Measurements from ENCODE around the gene ERI3.
"Not testable (repeated sequence)": the region's sequence is repeated elsewhere in the genome, so short reads cannot be mapped to it uniquely, and the experiment has no call there.

The ERI3 gene

GRCh38 chr1:44235808-44236207 is 119.2 kb downstream of the ERI3 start:
- no peak for DNase-seq (ENCODE audit: low read depth)

- no peak for DNase-seq (ENCODE audit: low read depth)
Observed at GRCh38 chr1:44233593-44233992, 121.5 kb downstream of the ERI3 start.

GRCh38 chr1:44230796-44231195 is 124.3 kb downstream of the ERI3 start:
- DNase-seq (ENCODE audit: low read depth), result no peak

DNA sequence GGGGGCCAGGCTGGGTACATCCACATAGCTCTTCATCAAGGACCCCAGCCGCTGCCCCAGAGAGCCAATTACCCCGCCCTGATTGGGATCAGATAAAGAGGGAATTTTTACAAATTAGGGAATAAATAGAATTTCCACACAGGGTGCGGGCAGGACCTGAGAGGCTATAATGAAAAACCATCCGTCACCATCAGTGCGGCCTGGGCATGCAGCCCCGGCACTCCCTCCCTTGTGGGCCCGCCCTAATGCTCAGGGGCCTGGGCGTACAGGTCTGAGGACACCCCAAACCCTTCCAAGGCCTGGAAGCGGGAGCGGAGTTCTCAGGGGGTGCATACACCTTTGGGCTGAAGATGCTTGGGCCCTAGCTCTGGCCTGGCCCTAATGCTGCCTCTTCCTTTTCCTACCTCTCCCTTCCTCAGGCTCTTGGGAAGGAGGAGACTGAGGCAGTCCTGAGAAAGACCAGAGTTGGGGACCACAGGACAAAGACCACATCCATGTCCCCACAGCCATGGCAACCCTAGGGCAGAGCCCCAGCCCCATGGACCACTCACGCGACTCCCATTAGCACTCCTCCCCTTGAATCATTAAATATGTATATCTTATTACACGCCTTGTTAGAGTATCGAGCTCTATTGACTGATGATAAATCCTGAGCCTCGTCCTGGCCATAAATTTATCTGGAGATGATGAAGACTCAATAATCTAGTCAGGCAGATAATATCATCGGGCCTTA is 125.5 kb downstream of the ERI3 start:
- no peak for DNase-seq (ENCODE audit: low read depth)

DNA sequence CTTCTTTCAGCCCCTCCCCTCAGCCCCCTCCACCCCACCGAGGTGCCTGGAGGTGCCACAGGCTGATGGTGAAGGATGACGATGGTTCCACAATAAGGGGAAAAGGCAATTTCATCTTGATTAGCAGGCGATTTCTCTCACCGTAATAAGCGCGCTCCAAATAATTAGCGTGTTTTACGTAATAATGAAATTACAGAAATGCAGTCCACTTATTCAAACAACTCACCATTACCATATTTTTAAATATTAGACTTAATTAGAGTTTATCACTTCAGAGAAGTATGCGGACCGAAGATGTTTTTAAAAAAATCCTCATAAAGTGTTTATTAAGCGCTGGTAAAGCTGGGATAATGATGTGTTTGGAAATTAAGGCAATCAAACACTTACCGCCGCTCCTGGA is 126.8 kb downstream of the ERI3 start:
- no peak for DNase-seq (ENCODE audit: low read depth)

DNA sequence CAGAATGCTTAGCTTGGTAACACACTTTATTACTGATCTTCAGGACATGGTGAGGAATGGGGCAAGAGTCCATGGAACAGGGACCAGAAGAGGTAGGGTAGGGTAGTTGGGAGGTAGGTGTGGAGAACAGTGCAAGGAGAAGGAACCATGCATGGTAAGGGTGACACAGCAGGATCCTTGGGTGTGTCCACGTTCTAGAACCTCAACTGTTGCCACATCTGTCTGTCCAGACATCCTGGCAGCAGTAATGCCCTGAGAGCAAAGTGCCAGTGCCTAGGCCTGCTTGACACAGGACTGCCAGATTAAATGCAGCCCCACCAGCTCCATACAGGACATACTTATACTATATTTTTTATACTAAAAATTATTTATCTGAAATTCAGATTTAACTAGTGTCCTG is 127.8 kb downstream of the ERI3 start:
- no peak for DNase-seq (ENCODE audit: low read depth)

- no peak for DNase-seq (ENCODE audit: low read depth)
Observed at GRCh38 chr1:44225761-44226160, 129.3 kb downstream of the ERI3 start.

DNA sequence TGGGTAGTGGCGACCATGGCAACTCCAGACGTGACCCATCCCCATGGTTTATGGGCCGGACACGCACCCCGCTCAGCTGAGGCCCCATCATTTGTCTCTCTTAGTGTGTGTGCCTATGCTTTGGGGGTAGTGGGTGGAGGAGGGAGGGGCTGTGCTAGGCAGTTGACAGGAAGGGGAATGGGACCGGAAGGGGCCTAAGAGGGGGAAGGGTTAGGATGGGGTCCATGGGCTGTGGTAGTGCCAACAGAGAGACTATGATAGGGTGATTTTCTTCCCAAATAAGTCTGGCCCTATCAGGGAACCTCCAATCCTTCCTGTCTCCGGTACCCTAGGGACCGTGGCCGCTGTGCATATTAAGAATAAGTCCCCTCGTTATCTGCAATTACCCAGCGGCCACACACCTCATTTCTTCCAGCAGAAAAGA is 131.9 kb downstream of the ERI3 start:
- no peak for DNase-seq (ENCODE audit: low read depth)

DNA sequence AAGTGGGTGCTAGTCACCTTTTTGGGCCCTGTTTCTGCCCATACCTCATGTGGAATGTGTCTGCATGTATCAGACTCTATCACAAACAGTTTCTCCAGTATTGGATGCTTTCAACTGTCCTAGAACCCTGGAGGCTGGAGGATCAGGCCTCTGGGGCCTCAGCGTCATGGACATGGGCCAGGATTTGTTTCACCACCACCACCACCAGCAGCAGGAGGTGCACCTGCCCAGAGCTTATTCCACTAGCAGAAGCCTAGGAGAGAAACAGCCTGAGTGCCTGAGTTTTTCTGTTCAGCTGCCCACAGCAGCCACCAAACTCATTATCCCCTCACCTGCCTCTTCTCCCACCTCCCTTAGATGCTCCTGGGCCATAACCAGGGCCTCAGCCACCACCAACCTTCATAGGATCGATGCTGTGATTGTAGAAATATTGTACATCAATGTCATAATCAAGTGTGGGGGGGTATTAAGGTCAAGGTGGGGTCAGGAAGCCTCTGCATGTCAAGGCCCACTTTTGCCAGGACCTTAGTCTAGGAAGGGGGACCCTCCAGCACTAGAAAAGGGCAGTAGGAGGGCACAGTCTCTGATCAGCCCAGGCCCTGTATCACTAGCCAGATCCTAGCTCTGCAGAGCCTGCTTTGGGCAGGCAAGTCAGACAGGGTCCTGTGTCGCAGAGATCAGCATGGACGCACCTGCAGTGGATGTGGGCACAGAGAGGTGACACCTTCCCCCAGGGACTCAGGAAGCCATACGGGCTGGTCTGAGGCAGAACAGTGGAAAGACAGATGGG is 132.5 kb downstream of the ERI3 start:
- no peak for DNase-seq (ENCODE audit: low read depth)

DNA sequence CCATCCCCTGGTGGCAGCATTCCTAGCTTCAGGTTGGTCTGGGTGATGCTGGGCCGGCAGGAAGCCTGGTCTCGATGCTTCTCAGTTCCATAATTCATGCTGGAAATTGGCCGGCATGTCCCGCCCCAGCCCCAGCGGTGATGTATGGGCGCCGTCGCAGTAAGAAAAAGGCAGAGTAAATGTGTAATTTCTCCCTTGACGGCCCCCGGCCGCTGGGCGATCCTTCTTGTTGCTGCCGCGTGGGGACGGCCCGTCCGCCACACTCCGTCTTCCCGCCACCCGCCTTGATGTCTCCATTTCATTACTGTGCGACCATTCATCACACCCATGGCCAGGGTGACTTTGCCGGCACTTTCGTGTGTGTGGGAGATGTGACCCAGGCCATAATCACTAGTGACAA is 133.3 kb downstream of the ERI3 start:
- DNase-seq (ENCODE audit: low read depth), result no peak

DNA sequence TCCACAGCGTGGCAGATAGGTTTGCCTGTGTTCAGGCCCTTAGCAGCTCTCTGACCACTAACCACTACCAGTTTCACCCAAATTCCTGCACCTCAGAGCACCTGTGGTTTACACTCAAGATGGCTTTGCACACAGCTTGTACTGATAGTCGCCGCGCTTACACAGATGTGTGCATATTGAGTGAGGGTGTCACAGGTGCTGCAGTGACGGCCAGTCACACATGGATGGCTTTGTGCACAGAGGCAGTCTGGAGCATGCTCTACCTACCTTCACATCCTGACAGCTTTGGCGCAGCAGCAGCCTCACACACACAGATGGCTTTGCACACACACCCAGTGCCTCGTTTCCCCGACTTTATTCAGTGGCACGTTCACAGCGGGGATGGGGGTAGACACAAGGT is 134.3 kb downstream of the ERI3 start:
- DNase-seq (ENCODE audit: low read depth), result no peak

DNA sequence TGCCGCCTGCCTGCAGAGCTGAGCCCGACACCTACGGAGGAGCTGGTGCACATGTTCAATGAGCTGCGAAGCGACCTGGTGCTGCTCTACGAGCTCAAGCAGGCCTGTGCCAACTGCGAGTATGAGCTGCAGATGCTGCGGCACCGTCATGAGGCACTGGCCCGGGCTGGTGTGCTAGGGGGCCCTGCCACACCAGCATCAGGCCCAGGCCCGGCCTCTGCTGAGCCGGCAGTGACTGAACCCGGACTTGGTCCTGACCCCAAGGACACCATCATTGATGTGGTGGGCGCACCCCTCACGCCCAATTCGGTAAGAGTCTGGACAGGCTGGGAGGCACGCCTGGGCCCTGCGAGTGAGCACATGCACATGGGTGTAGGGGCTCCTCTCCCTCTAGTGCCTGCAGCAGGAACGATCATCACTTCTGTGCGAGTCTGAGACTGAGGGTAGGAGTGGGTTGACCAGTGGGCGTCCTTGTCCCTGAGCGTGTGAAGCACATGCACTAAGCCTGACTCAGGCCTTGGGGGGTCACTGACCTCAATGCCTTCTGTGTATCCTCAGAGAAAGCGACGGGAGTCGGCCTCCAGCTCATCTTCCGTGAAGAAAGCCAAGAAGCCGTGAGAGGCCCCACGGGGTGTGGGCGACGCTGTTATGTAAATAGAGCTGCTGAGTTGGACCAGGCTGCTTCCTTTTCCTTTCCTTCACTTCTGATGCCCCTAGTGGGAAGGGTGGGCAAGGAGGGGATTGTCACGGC is 134.9 kb downstream of the ERI3 start:
- DNase-seq (ENCODE audit: low read depth), result no peak

- DNase-seq (ENCODE audit: low read depth), result no peak
Observed at GRCh38 chr1:44219301-44219626, 135.8 kb downstream of the ERI3 start.

DNA sequence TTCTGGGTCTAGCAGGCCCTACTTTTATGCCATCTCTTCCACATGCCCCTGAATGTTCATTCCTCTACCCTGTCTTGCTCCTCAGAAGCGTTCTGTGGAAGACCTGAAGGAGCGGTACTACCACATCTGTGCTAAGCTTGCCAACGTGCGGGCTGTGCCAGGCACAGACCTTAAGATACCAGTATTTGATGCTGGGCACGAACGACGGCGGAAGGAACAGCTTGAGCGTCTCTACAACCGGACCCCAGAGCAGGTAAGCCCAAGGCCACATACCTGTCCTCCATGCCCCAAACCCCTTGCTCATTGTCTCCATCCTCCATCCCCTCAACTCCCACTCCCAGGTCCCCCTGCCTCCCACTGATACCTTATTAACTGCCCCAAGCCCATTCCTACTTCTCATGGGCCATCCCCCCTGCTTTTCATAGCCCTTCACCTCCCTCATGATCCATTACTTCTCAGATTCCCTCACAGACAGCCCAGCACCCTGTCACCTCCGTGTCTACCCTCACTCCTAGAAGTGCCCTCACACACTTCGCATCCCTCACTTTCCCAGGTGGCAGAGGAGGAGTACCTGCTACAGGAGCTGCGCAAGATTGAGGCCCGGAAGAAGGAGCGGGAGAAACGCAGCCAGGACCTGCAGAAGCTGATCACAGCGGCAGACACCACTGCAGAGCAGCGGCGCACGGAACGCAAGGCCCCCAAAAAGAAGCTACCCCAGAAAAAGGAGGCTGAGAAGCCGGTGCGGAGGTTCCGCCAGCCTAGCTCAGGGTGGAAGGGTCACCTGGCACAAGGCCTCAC is 136.4 kb downstream of the ERI3 start:
- DNase-seq (ENCODE audit: low read depth), result no peak

DNA sequence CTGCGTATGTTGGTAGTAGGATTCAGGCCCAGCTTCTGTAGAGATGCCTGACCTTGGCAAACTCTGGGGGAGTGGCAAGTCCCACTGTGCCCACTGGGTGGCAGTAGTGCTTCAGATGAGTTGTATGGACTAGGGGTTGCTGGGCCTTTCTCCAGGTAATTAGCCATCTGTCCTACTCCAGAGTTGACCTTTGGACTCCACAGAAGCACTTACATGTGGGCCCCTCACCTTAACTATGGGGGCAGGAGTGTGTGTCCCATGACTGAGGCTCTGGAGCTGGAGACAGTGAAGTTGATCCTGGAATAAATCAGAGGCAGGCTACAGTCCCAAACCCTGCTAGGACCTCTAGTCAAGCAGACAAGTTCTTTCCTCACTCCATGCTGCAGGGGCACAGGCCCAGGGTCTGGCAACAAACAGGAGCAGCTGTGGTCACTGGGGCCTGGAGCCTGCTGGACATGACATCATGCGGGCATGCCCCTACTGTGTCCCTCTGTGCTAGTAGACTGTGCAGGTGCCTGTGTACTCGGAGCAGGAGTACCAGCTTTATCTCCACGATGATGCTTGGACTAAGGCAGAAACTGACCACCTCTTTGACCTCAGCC is 137.1 kb downstream of the ERI3 start:
- peak; percentile 33 for DNase-seq (ENCODE audit: low read depth)

- DNase-seq (ENCODE audit: low read depth), result peak; percentile 64
Observed at GRCh38 chr1:44213222-44214112, 141.6 kb downstream of the ERI3 start, which contains the start of gene DMAP1. DMAP1 (plus strand) TSS chr1:44213471; CDS start chr1:44213754, 283 bp downstream.

DNA sequence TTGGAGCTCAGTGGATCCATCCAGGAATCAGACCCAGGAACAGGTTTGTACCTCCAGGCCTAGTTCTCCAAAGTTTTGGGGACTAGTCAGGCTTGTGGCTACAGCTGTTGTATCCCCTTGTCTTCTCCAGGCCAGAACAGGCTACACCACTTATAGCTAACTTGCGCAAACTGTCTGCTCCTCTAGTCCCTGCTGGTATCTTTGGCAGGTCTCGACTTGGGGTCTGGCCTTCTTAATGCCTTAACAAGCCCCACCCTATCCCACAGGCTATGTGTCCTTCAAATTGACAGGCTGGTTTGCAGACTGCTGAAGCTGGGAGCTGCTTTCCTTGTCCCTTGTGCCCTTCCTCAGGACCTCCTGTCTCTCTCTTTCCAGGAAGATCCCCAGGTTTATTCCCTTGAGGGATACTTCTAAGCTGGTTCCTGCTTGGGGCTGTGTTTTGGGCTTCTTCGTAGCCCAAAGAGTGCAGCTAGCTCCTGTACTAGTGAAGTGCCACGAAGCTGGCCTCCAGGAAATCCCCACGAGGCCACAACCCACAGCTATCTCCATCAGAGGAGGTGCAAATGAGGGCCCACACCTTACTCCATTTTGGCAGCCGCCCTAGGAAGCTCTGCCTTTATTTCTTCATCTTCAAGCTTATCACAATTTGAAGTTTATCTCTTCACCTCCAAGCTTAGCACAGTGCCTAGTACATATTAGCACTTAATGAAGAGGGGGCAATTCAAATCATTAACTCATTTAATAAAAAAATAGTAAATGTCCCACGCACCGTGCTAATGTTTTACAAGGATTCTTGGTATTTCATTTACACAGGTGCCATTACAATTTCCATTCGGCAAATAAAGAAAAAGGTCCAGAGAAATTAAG is 142.5 kb downstream of the ERI3 start:
- DNase-seq (ENCODE audit: low read depth), result peak; percentile 7

DNA sequence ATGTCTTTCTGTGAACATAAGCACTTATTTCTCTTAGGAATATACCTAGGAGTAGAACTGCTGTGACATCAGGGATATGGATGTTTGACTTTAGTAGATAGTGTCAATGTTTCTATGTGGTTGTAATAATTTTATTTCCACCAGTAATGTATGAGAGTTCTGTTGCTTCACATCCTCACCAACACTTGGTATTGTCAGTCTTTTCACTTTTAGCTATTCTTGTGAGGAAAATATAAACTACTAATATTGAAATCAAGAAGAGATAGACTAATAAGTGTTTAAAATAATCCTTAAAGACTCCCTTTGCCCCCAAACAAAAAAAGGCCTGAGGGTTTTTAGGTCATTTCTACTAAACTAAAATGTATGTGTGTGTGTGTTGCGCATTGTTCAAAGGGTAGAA is 144.5 kb downstream of the ERI3 start:
- no peak for DNase-seq (ENCODE audit: low read depth)

- DNase-seq (ENCODE audit: low read depth), result no peak
Observed at GRCh38 chr1:44208226-44208625, 146.8 kb downstream of the ERI3 start.

- not testable (repeated sequence) for DNase-seq (ENCODE audit: low read depth)
Observed at GRCh38 chr1:44206545-44206944, 148.5 kb downstream of the ERI3 start.

All from T-helper 22 cell (primary cell).